ENCODE results near the gene ERCC8. TPM values are rescaled to one million over a fixed set of nuclear protein-coding genes. Genes with fewer than 3 reads are reported as not detected.
"Not testable (repeated sequence)": the region's sequence is repeated elsewhere in the genome, so short reads cannot be mapped to it uniquely, and the experiment has no call there.

ERCC8 gene
- total RNA-seq, 4 donors from 2014 or later = 13.8 to 25.8 (median 19.9) TPM

- Histone ChIP-seq H3K27me3 (no peaks in the 10 kb centered on the region), H3K36me3 (no peaks in the 10 kb centered on the region), H3K4me3 (replicated peaks in 1 of 3) (no peak overlapping the region), H3K27ac (no peak overlapping the region), H3K4me1 (no peaks in the 10 kb centered on the region), H3K9me3 (no peaks in the 10 kb centered on the region)
- intact Hi-C loops (cut with DNase I) = no loop called here
- WGBS, 2 donors = 89 to 94% methylated on average over 4 of the region's 4 CpGs
- DNase-seq = no peak
- TF ChIP-seq CTCF (IDR thresholded peaks at IDR 0.05) (no peak), POLR2A (IDR thresholded peaks at IDR 0.05) (no peak)
These were observed 44.9 kb upstream of the ERCC8 start for GRCh38 chr5:60989790-60990189.

GRCh38 chr5:60982127-60982526 lies 37.3 kb upstream of the ERCC8 start:
- H3K4me3 ChIP-seq (replicated peaks in 1 of 3); H3K27ac ChIP-seq; H3K9me3 ChIP-seq; H3K4me1 ChIP-seq; intact Hi-C loops (cut with DNase I); H3K27me3 ChIP-seq; H3K36me3 ChIP-seq; DNase-seq: not testable (repeated sequence)
- 95% methylated on average over 3 of the region's 3 CpGs for WGBS, 2 donors

GRCh38 chr5:60980511-60980910 lies 35.6 kb upstream of the ERCC8 start:
- no peaks in the 10 kb centered on the region for H3K4me1 ChIP-seq
- H3K27me3 ChIP-seq = no peaks in the 10 kb centered on the region
- no peak overlapping the region for H3K27ac ChIP-seq
- H3K36me3 ChIP-seq = no peaks in the 10 kb centered on the region
- intact Hi-C loops (cut with DNase I) = no loop called here
- DNase-seq = no peak
- no peaks in the 10 kb centered on the region for H3K9me3 ChIP-seq
- 95 to 99% methylated on average over 2 of the region's 2 CpGs for WGBS, 2 donors
- no peak for TF ChIP-seq CTCF (IDR thresholded peaks at IDR 0.05)
- no peak for TF ChIP-seq POLR2A (IDR thresholded peaks at IDR 0.05)
- H3K4me3 ChIP-seq (replicated peaks in 1 of 3) = no peak overlapping the region

- Histone ChIP-seq H3K27me3 (no peaks in the 10 kb centered on the region), H3K27ac (no peak overlapping the region), H3K9me3 (no peaks in the 10 kb centered on the region), H3K4me1 (no peaks in the 10 kb centered on the region), H3K36me3 (no peaks in the 10 kb centered on the region), H3K4me3 (replicated peaks in 1 of 3) (no peak overlapping the region)
- intact Hi-C loops (cut with DNase I) = no loop called here
- TF ChIP-seq POLR2A (IDR thresholded peaks at IDR 0.05) (no peak), CTCF (IDR thresholded peaks at IDR 0.05) (no peak)
- WGBS, 2 donors = 69 to 78% methylated on average over 1 of the region's 1 CpG
- DNase-seq = no peak
These were observed 34.1 kb upstream of the ERCC8 start for GRCh38 chr5:60978968-60979367.

GRCh38 chr5:60977956-60978737 lies 33.3 kb upstream of the ERCC8 start:
- DNase-seq = no peak
- TF ChIP-seq CTCF (IDR thresholded peaks at IDR 0.05) = no peak
- TF ChIP-seq POLR2A (IDR thresholded peaks at IDR 0.05) = no peak
- no peak overlapping the region for H3K4me3 ChIP-seq (replicated peaks in 1 of 3)
- intact Hi-C loops (cut with DNase I) = no loop called here
- H3K27me3 ChIP-seq = no peaks in the 10 kb centered on the region
- H3K36me3 ChIP-seq = no peaks in the 10 kb centered on the region
- H3K9me3 ChIP-seq = no peaks in the 10 kb centered on the region
- no peak overlapping the region for H3K27ac ChIP-seq
- H3K4me1 ChIP-seq = no peaks in the 10 kb centered on the region
- WGBS, 2 donors = 92 to 95% methylated on average over 8 of the region's 9 CpGs

Measured in thyroid gland (tissue), 4 donors.